Measurements from ENCODE around the gene LRRC25.

The LRRC25 gene

DNA sequence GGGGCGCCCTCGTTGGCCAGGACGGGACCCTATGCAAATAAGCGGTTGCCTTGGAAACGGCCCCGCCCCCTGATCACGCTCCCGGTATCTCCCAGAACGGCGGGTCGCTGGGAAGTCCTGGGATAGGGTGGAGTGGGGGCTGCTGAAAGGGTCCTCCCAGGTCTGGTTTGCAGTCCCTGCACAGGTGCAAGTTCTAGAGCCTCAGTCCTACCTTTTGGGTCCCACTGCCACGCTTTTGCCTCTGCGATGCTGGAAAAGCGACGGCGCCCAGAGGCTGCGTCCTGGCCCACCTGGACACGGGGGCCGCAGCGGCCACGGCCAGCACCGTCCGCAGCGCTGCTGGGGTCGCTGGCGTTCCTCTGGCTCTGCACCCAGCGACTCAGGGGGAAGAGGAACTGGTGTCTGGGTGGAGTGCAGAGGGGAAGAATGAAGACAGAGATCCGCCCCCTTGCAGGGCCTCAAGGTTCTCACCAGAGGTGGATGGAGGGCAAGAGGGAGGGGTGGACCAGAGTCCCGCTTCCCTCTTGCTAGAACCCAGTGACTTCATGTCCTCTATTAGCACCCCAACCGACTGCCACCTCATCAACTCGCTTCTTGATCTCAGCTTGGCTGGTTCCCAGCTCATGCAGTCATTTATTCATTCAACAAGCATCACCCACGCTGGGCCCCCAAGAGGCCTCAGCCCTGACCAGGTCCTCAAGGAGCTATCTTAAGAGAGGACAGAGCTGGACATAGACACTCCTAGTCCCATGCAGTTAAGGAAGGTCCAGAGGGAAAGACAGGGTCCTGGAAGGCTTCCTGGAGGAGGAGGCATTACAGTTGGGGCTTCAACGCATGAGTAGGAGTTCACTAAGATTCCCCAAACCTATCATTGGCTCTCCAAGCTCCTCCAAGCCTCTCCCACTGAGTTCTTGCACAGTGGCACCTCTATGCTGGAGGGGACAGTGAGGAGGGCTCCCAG, at the start of gene LRRC25:
Gene LRRC25, minus strand, starts transcription at position 381 of the 961 bp plus-strand sequence. CDS start 659 bp downstream, outside the sequence.
- DNase-seq, result no peak

DNA sequence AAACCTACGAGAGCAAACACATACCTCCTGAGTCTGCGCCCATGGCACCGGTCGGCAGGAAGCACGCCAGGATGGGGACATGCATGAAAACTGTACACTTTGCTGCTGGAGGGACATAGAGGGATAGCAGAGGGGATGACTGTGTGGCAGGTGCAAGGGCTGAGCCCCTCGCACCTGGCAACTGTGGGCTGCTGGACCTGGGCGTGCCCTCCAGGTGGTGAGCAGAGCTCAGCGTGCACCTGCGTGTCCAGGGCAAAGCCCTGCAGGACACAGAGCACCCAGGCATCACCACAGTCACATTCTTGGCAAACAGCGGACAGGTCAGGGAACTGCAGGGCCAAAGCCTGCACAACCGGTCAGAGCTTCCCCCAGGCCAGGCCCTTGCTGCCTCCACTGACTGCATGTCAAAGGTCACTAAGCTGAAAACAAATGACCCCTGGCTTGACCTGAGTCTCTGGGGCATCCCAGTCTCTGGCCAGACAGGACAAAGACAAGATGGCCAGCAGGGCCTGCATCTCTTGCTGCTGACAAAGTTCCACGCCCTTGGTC, 49.5 kb upstream of the LRRC25 start:
- no peak for DNase-seq

DNA sequence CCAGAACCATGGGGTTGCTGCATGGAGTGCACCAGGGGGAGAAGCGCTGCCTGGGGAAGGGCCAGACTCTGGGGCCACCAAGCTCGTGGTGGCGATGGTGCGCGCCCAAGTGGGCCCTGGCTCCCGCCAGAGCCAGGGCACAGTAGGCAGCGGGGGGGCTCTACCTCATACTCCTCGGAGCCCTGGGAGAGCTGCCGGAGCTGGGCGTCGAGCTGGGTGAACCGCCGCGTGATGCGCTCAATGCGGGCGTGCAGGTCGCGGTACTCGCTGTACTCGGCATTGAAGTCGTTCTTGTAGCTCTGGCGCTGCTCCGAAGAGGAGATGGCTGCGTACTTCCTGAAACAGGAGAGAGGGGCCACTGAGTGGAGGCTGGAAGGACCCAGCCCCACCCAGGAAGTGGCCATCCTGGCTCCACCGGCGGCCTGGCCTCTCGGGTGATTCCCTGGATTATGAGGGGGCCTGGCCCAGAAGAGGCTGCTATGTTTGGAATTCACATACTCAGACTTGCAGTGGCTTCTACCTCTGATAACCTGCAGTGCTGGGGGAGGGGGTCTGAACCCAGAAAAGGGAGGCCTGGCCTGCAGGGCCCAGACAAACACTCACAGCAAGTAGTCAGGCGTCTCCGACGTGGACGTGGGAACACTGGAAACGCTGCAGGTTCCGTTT, 48.9 kb upstream of the LRRC25 start:
- no peak for DNase-seq

DNA sequence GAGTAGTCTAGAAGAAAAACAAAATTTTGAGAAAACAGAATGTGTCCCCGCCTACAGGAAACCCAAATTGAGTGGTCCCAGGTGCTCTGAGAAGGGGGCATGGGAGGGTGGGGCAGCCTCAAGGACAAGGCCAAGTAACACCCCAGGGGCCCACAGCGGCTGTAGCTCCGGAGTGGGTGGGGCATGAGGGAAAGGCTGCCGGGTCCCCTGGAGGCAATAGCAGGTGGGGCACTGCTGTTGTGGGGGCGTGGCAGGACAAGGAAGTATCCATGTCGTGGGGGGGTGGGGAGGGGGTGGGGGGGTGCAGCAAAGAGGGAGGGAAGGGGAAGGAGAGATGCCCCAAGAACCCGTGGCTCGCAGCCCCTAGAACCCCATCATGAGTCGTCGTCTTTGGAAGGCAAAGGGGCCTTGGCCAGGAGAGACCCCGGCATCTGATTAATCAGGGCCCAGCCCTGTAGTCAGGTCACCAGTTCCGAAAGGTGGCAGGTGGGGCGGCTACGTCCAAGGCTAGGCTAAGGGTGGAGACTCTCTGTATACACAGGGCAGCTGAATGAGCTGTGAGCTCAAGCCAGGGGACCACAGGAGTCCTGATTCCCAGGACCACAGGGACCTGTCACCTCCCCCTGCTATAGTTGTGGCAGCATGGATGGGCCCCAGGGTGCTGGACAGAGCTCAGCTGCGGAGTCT, 48.0 kb upstream of the LRRC25 start:
- no peak for DNase-seq

DNA sequence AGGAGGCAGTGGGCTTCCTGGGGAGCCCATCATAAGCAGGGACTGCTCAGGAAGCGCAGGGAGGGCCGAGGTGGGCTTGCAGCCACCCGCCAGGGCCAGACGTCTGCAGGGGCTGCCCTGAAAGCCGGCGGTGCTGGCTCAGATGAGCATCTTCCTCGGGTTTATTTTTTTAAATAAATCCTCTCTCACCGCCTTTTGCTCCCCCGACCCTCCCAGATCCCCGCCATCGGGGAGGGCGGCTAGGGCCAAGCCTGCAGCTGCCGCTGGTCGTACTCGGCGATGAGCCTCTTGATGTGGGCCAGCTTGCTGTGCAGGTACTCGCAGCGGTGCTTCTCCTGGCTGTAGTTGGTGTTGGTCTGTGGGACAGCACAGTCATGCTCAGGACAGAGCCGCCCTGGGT, 47.1 kb upstream of the LRRC25 start:
- DNase-seq, result no peak

DNA sequence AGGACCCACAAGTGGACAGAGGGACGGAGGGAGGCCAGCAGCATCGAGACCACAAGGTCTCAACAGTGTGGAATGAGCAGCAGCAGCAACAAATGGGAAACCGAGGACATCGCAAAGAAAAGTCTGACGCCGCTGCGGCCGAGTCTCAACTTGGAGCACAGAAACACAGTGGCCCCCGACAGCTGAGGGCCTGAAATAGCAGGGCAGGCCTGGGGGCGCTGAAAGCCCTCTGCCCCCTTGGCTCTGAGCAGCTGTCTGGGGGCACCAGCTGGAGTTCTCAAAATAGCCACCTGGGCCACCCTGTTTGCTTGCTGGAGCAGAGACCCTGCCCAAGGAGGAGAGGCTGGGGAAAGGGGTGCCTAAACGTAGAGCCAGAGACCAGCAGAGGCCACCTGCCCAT, 46.4 kb upstream of the LRRC25 start:
- no peak for DNase-seq

DNA sequence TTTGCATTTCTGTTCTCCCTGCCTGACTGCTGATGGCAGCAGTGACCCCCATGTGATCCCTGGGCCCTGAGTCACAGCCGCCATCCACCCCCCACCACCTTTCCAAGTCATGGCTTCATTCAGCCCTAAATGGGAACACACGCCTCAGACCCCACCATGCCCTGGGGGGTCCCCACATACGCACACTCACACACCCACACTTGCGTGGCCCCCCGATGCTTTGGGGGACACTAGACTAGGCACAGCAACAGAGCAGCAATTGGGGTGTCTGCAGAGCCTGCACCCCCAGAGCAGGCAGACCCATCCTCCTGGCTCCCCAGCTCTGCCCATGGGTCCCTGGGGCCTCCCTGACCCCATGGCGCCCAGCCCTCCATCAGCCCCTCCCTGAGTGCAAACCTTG, 46.0 kb upstream of the LRRC25 start:
- DNase-seq, result no peak

DNA sequence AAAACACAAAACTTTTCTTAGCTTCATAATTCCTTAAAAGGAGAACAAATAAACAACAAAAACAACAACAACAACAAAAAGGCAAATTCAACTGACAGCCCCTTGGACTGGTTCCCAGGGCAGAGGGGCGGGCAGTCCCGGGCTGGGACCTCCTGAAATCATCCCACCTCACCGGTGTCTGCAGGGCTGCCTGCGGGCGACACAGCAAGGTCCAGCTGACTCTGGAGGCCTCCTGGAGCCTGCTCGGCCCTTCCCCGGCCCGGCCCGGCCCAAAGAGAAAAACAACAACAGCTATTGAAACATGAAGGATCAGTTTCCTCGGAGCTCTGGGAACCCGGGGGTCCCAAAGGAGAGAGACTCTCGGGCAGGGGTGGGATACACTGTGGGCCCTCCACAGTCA, 45.5 kb upstream of the LRRC25 start:
- no peak for DNase-seq

DNA sequence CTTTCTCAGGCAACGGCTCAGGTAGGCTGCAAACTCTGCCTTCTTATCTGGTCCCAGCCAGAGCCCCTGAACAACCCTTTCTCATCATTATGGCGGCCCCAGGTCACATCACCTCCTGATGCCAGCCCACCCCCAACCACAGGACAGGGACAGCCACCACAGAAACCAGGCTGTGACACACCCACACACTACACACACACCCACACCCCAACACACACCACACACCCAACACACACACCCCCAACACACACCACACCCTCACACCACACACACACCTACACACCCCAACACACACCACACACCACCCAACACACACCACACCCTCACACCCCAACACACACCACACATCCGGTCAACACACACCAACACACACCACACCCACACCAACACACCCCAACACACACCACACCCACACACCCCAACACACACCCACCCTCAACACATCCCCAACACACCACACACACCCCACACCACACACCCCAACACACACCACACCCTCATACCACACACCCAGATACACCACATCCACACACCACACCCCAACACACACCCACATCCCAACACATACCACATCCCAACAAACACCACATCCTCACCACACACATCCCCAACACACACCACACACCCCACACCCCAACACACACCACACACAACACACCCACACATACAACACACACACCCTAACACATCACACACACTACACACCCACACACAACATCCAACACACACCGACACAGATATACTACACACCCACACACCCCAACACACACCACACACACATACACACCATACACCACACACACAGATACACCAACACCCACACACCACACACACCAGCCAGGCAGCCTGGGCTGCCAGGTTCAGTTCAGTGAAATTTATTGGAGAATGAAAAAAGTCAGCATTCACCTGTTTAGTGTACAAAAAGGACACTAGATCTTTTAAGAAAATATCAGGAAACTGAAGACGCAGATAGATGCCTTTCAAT, 44.7 kb upstream of the LRRC25 start:
- no peak for DNase-seq

DNA sequence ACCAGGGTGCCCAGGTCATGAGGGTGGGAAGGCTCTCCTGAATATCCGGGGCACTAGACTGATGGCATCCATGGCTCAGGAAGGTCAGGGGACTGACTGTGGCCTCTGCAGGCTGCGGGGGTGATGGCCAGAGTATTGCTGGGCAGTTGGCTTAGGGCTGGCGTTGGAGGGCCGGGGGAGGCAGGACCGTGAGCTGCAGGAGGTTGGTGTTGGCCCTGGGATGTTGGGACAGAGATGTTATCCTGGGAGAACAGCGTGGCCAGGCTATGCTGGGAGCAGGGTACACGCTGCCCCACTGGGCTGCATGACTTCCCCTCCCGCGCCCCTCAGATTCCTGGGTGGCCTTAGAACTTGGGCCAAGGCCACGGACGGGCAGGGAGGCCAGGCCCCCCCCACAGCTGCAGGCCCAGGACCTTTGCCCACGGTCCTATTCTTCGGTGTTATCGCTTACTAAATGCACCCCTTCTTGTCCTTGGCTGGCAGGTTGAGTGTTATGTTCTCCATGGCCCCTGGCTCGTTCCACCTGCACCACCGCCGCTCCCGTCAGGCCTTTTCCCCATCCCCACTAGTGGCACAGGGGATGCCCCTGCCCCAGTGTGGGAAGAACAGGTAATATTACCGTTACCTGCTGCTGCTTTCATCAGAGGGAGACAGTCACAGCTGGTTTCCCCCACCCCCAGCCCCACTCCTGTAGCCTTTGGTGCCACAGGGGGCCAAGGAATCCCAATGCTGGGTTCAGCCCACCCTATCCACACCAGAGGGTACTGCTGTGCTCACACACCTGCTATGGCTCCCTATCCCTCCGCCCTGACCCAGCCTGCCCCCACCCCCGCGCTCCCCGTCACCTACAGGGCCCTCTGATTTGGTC, 43.7 kb upstream of the LRRC25 start:
- DNase-seq, result no peak

DNA sequence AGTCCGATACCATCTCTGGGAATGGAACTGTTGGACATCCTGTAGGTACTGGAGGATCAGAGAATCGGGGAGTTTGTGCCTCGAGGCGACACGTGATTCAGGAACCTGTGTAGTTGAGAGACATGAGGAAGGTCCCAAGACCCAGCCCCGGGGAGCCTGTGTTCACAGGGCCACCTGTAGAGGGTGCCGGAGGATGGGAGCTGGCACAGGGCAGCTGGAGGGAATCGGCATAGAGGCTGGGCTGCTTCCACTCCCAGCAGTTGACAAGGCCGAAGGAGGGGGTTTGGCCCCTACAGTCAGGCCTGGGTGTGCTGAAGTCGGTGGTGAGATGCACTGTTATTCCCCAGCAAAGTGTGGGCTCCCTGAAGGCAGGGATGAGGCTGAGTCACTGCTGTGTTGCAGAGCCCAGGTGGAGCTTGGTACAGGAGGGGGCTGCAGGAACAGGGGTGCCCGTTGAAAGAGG, 43.0 kb upstream of the LRRC25 start:
- DNase-seq, result no peak

DNA sequence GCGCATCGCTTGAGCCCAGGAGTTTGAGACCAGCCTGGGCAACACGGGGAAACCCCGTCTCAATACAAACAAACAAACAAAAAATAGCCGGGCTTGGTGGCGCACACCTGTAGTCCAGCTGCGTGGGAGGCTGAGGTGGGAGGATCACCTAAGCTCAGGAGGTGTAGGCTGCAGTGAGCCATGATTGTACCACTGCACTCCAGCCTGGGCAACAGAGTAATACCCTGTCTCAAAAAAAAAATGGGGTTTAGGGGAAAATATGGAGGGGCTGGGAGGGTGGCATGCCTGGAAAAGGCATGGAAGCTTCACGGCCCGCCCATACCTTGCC, 42.5 kb upstream of the LRRC25 start:
- no peak for DNase-seq

DNA sequence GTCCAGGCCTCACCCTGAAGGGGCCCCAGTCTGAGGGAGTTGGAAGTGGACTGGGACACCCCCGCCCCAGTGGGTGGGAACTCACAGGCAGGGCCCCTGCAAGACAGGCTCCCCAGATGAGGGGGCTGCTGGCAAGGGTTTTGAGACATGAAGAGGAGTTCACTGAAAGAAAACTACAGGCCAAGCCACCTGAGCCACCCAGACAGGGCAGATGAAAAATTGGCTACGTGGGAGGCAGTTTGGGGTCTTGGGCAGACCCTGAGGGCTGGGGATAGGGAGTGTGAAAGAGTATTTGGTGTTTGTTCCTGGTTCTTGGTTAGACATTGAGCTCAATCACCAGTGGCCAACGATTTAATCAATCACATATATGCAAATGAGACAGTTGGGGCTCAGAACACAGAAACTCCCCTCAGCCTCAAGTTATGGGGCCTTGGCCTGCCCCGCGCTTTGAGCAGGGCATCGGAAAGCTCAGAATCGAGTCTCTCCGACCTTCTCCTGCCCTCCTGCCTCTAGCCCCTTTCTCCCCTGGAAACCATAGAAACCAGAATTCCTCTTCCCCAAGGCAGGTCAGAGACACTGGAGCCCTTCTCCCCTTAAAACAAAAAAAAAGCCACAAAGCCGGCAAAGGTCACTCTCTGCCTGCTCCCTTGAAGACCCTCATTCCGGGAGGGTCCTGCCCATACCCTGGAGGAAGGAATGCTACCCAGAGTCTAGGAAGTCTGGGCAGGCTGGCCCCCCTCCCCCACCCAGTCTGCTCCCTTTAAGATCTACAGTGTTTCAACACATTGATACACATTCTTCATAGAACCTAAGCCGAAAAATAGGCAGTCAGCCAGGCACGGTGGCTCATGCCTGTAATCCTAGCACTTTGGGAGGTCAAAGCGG, 41.8 kb upstream of the LRRC25 start:
- no peak for DNase-seq

DNA sequence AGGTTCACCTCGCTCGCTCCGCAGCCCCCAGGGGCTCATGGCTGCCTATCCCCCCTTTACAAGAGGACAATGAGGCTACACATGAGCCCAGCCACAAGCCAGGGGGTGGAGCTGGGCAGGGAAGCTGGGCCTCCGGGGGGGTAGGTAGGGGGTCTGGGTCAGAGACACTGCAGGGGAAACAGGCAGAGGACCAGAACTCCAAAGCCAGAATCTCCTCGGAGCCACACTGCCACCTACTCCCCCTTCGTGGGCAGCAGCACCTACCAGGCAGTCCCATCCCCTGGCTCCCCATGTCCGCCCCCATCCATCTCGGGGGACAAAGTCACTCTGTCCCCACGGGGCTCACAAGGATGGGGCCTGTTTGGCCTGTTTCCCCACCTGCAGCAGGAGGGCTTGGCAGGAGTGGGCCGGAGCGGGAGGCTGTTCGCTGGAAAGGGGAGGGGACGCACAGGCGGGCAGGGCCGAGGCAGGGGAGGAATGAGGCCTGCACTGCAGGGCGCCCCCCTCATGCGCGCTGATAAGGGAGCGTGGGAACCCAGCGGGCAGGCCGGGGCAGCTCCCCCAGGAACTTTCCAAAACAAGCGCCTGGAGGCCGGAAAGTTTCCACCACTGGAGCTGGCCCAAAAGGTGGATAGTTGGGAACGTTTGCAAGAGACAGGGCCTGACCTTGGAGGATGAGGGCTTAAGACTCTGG, 41.1 kb upstream of the LRRC25 start:
- DNase-seq, result no peak

DNA sequence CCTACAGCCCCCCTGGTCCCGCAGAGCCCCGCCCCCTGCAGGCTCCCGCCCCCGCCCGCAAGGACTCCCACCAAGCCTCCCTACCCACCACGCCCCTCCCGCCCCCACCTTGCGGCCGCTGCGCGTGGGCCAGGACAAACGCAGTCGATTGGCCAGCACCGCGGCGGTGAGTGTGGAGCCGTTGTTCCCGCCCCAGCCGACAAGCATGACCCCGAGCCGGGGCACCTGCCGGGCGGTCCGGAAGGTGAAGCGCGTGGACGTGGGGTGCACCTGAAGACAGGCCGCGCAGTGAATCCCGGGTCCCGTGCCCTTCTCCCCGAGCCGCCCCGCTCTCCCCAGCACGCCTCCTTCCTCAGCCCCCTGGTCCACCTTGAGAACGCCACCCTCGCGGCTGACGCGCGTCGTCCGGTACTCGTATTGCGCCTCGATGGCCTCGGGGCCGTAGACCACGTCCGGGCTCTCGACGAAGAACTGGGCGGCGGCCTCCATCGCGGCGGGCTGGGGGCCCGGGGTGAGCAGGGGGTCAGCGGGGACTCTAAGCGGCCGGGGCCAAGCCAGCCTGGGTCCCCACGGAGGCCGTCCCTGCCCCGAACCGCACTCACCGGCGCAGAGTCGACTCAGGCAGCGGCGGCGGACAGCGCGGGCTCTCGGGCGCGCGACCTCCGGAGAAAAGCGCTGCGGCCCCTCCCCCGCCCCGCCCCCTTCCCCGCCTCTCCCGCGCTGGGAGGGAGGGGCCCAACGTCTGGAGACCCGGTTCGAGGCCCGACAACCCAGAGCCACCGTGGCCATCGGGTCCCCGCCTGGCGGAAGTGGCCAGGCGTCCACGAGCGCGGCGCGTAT, 40.3 kb upstream of the LRRC25 start, which contains the start of gene ISYNA1:
Gene ISYNA1, minus strand, starts transcription at position 643 of the 840 bp plus-strand sequence. Its CDS starts 154 bp downstream, at position 489.
- peak; percentile 58 for DNase-seq

DNA sequence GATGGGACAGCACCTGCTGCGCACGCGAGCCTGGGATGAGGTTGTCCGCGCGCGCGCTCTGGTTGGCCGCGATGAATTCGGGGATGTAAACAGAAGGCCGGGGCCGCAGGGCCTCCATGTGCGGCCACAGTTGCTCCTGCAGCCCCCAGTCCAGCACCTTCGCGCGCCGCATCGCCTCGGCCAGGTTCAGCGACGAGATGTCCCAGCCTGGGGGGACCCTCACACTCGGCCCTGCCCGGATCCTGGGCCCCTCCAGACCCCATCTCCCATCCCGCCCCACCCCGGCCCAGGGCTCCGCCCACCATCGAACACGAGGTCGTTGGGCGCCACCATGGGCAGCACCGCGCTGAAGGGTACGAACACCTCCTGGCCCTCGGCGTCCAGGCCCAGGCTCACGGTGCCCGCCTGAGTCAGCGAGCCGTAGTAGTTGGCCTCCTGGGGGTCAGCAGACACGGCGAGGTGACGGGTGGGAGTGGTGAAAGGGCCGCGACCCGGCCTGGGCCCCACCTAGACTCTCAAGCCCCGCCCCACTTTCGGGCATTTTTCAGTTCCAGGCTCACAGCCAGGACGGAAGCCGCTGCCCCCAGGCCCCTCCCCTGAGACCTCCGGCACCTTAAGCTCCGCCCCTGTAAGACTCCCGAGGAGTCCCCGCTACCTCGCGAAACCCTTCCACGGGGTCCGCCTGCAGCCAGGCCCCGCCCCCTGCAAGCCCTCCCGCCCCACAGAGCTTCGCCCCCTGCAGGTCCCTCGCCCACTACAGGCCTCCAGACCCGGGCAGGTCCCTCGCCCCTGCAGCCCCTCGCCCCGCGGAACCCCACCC, 39.5 kb upstream of the LRRC25 start:
- peak; percentile 62 for DNase-seq

Measured in activated T-cell treated with anti-CD3 and anti-CD28 coated beads for 4 hours (primary cell).